OCI-LY3 (cell line): ENCODE results near the gene LACTBL1.

Source experiments
- H2AFZ ChIP-seq: fragments of 200-600, 300-600 bp; shearing (Covaris generic); 2 replicates; pipeline ENCODE4 v1.6.0; 2014; ENCODE audit warnings: antibody characterized with exemption, low read depth, low read length
- H3K27ac ChIP-seq: fragments of 200-600, 300-600 bp; sonication (generic); 2 replicates; pipeline ENCODE4 v1.5.1; 2014; ENCODE audit warnings: mild to moderate bottlenecking, low read length, moderate library complexity, mixed read lengths
- H3K27me3 ChIP-seq: fragments of 200-600, 300-600 bp; sonication (generic); 2 replicates; pipeline ENCODE4 v1.6.1; 2014; ENCODE audit warnings: low read depth, low read length, mixed read lengths
- H3K36me3 ChIP-seq: fragments of 200-600, 300-600 bp; sonication (generic); replicated peaks from 2 replicates; pipeline ENCODE3; 2014; ENCODE audit warnings: low read depth, low read length, mixed read lengths
- H3K4me1 ChIP-seq: fragments of 300-600, 200-600 bp; sonication (generic); 2 replicates; pipeline ENCODE4 v1.6.1; 2014; ENCODE audit warnings: low read length, mixed read lengths
- H3K4me2 ChIP-seq: fragments of 200-600, 300-600 bp; sonication (generic); 2 replicates; pipeline ENCODE4 v1.6.1; 2014; ENCODE audit warnings: low read length, mixed read lengths
- H3K4me3 ChIP-seq: fragments of 300-600, 200-600 bp; sonication (generic); 2 replicates; pipeline ENCODE4 v1.5.1; 2014; ENCODE audit warnings: antibody characterized with exemption, mild to moderate bottlenecking, low read length, moderate library complexity
- H3K79me2 ChIP-seq: fragments of 300-600, 200-600 bp; shearing (Covaris generic); 2 replicates; pipeline ENCODE4 v1.6.1; 2014; ENCODE audit warnings: mild to moderate bottlenecking, low read length, mixed read lengths
- H3K9ac ChIP-seq: fragments of 300-600, 200-600 bp; shearing (Covaris generic); 2 replicates; pipeline ENCODE4 v1.6.0; 2014; ENCODE audit warnings: mild to moderate bottlenecking, low read length, moderate library complexity
- H3K9me3 ChIP-seq: fragments of 200-600, 300-600 bp; shearing (Covaris generic); 2 replicates; pipeline ENCODE4 v1.6.1; 2014; ENCODE audit warnings: low read length, mixed read lengths; ENCODE audit not compliant: insufficient read depth
- H4K20me1 ChIP-seq: fragments of 200-600, 300-600 bp; sonication (generic); 2 replicates; pipeline ENCODE4 v1.6.1; 2016; ENCODE audit warnings: low read length, mixed read lengths; ENCODE audit not compliant: insufficient read depth
- EZH2phosphoT487 ChIP-seq: fragments of 200-600 bp; shearing (Covaris generic); IDR thresholded peaks from 2 replicates; pipeline ENCODE4 v1.6.1; 2018; ENCODE audit warnings: antibody characterized with exemption, mixed run types, low read depth
- TF ChIP-seq, protein P1 (sequence below): fragments of 200-600, 300-600 bp; sonication (generic); IDR thresholded peaks from 2 replicates; pipeline ENCODE4 v1.5.1; 2014; ENCODE audit warnings: antibody characterized with exemption, low read length, low read depth

LACTBL1 gene

DNA sequence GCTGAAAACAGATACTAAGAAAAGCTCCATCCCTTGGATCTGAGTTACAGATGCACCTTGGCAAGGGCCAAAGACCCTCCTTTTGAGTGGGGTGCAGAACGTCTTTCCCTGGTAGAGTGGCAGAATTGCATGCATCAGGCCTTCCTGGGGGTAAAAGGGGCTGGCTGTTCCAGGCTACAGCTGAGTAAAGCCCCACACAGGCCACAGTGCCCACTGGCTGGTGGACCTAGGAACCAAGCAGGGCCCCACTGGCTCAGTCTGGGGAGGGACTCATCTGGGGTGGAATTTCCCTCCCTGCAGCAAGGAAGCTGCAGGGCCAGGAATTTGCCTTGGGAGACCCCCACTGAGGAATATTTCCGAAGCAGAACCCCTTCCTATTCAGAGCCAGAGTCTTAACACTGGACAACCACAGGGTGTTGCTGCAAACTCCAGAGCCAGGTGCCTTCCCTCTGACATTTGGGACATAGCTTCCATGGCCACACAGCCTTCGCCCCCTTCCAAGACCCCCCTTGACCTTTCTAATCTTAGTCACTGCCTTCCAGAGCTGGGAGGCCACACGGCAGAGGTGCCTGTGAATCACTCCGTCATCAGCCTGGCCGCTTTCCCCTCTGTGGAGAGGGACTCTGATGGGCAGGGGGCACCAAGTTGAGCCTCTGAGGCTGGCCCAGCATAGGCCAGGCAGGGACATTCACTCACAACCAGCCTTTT is 52.5 kb downstream of the LACTBL1 start:
- no peaks in the 10 kb centered on the region for H3K79me2 ChIP-seq

DNA sequence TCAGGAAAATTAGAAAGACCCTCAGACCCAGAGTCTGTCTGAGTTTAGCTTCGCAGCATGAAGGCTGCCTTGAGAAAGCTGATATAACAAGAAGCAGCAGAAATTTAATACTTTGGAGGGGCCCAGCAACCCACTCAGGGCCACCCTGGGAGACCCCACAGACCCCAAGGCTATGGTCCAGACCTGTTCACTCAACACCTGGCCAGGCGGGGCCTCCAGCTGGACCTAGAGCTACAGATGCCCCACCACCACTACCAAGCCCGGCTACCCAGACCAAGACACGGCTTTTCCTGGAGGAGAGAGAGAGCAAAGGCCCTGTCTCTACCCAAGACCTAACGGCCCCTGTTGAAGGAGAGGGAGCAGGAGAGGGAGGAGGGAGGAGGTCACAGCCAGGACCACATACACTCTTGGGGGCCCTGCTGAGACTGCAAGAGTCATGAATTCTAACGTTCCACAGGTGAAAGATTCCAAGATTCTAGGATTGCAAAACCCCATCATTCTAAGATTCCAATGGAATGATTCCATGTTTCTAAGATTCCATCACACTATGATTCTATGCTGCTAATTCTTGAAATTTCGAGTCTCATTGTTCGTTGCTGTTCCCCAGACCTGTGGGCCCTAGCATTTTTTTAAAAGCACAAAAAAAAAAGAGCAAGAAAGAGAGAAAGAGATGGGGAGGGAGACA is 53.2 kb downstream of the LACTBL1 start:
- Histone ChIP-seq H3K79me2 (no peaks in the 10 kb centered on the region), H3K4me3 (no peak overlapping the region), H3K4me1 (no peaks in the 10 kb centered on the region), H3K4me2 (no peak overlapping the region), H3K9me3 (no peaks in the 10 kb centered on the region), H2AFZ (no peak overlapping the region), H4K20me1 (no peaks in the 10 kb centered on the region), H3K27ac (no peak overlapping the region), H3K36me3 (no peaks in the 10 kb centered on the region), H3K27me3 (no peaks in the 10 kb centered on the region), H3K9ac (no peak overlapping the region)
- TF ChIP-seq, protein P1, sequence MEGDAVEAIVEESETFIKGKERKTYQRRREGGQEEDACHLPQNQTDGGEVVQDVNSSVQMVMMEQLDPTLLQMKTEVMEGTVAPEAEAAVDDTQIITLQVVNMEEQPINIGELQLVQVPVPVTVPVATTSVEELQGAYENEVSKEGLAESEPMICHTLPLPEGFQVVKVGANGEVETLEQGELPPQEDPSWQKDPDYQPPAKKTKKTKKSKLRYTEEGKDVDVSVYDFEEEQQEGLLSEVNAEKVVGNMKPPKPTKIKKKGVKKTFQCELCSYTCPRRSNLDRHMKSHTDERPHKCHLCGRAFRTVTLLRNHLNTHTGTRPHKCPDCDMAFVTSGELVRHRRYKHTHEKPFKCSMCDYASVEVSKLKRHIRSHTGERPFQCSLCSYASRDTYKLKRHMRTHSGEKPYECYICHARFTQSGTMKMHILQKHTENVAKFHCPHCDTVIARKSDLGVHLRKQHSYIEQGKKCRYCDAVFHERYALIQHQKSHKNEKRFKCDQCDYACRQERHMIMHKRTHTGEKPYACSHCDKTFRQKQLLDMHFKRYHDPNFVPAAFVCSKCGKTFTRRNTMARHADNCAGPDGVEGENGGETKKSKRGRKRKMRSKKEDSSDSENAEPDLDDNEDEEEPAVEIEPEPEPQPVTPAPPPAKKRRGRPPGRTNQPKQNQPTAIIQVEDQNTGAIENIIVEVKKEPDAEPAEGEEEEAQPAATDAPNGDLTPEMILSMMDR, result no peak
- no peak for TF ChIP-seq EZH2phosphoT487

More for the DNA sequence above, 52.5 kb downstream of the LACTBL1 start:
- TF ChIP-seq, protein P1, result no peak
- no peak for TF ChIP-seq EZH2phosphoT487
- H3K9ac ChIP-seq, result no peak overlapping the region
- no peak overlapping the region for H3K4me2 ChIP-seq
- no peak overlapping the region for H3K4me3 ChIP-seq
- no peaks in the 10 kb centered on the region for H3K9me3 ChIP-seq
- no peak overlapping the region for H3K27ac ChIP-seq
- no peaks in the 10 kb centered on the region for H3K4me1 ChIP-seq
- no peak overlapping the region for H2AFZ ChIP-seq
- H3K27me3 ChIP-seq, result no peaks in the 10 kb centered on the region
- no peaks in the 10 kb centered on the region for H4K20me1 ChIP-seq
- no peaks in the 10 kb centered on the region for H3K36me3 ChIP-seq

DNA sequence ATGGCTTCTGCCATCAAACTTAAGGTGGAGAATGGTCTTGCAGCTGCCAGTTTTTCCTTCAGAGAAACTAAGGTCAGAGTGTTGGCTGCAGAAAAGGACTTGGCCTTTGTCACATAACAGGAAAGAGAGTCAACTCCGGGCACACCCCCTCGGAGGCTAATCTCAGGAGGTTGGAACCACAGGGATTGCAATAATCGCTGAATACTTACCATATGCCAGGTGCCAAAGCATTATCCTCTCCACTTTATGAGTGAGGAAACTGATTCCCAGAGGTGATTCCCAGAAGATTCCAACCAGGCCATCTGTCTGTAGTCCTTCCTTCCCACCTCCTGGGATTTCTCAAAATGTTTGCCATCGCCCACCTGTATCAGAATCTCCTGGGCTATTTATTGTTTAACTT is 54.0 kb downstream of the LACTBL1 start:
- H3K4me3 ChIP-seq, result no peak overlapping the region
- no peaks in the 10 kb centered on the region for H3K36me3 ChIP-seq
- no peaks in the 10 kb centered on the region for H4K20me1 ChIP-seq
- no peaks in the 10 kb centered on the region for H3K27me3 ChIP-seq
- no peak overlapping the region for H3K27ac ChIP-seq
- no peak overlapping the region for H2AFZ ChIP-seq
- H3K4me2 ChIP-seq, result no peak overlapping the region
- H3K9ac ChIP-seq, result no peak overlapping the region
- no peaks in the 10 kb centered on the region for H3K4me1 ChIP-seq
- H3K79me2 ChIP-seq, result no peaks in the 10 kb centered on the region
- H3K9me3 ChIP-seq, result no peaks in the 10 kb centered on the region
- TF ChIP-seq EZH2phosphoT487, result no peak
- TF ChIP-seq, protein P1, result no peak

DNA sequence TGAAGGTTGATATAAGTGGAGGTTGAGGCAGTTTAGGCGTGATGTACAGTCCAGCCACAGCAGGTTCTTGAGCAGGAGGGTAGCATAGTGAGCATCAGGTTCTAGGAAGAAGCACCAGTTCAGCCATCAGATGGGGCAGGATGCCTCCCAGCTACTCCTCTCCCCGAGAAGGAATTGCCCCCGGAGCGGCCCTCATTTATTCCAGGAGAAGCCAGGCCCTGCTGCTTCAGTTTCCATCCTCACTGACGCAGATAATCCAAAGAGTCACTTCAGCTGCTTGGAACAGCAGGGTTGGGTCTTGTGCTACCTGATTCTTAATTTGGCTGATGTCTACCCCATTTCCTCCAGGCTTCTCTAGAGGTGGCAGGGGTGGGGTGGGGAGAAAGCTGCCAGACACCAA is 54.7 kb downstream of the LACTBL1 start:
- Histone ChIP-seq H3K4me1 (no peaks in the 10 kb centered on the region), H3K4me3 (no peak overlapping the region), H3K79me2 (no peaks in the 10 kb centered on the region), H3K9me3 (no peaks in the 10 kb centered on the region), H4K20me1 (no peaks in the 10 kb centered on the region), H2AFZ (no peak overlapping the region), H3K27ac (no peak overlapping the region), H3K36me3 (no peaks in the 10 kb centered on the region), H3K27me3 (no peaks in the 10 kb centered on the region), H3K4me2 (no peak overlapping the region), H3K9ac (no peak overlapping the region)
- no peak for TF ChIP-seq EZH2phosphoT487
- TF ChIP-seq, protein P1, result no peak
